HG03432 (cell line): ENCODE results near the gene GJB6.

Experiments
- ATAC-seq: cut with Tn5 transposase; IDR thresholded peaks from one replicate; pipeline ENCODE4 v1.9.1; 2021; ENCODE audit warnings: mild to moderate bottlenecking, moderate library complexity; ENCODE audit not compliant: unreplicated experiment

Gene GJB6

GRCh38 chr13:20190481-20191310, 41.4 kb downstream of the GJB6 start:
- ATAC-seq: no peak

- no peak for ATAC-seq
Observed at GRCh38 chr13:20190076-20190475, 42.0 kb downstream of the GJB6 start.

- no peak for ATAC-seq
Observed at GRCh38 chr13:20188667-20189553, 43.2 kb downstream of the GJB6 start.

GRCh38 chr13:20186771-20187170, 45.3 kb downstream of the GJB6 start:
- ATAC-seq: no peak

DNA sequence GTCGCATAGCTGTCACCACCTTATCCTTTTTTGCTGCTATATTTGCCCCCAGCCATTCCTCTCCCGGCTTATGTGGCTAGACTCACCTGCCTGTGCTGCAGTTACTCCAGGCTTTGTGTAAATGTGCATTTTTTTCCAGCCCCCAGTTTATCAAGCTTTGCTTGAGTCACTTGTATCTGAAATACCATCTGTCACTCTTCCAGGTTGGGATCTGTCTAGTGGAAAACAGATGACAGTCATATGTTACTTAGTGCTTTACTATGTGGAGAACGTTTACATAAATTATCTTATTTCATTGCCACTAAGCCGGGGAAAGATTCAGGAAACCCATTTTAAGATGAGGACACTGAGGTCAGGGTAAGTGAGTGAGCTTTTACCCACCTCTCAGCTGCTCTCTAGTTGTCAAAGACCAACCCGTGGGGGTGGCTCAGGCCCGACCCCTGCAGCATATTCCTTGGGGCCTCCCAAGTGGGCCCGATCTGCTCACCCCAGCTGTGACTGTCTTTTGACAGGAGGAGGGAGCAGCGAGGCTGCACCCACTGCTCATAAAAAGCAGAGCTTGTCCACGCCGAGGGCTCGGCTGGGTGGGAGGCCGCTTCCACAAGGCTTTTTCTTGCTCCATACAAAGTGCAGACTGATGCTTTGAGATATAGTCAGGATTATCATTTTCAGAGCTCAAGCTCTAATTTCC, 46.6 kb downstream of the GJB6 start:
- no peak for ATAC-seq

- ATAC-seq: peak; percentile 74
Observed at GRCh38 chr13:20182231-20182846, 49.8 kb downstream of the GJB6 start.

DNA sequence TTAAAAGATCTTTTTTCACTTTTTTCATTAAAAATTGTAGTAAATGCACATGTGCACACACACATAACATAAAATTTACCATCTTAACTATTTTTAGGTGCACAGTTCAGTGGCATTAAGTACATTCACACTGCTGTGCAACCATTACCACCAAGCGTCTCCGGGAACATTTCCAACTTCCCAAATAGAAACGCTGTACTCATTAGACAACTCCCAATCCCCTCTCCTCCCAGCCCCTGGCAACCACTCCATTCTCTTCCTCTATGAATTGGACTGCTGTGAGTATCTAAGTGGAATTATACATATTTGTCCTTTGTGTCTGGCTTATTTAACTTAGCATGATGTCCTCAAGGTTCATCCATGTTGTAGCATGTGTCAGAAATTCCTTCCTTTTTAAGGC, 50.9 kb downstream of the GJB6 start:
- no peak for ATAC-seq

DNA sequence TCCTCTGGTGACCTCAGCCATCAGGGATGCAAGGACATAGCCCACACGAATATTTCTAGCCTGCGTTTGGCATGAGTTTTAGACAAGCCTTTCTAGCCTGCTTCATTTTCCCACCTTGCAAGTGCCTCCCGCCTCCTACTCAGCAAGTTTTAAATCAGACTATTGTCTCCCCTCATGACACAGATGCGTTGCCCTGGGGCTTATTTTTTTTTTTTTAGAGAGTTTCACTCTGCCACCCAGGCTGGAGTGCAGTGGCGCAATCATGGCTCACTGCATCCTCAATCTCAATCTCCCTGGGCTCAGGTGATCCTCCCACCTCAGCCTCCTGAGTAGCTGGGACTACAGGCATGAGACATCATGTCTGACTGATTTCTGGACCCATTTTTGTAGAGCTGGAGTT, 54.0 kb downstream of the GJB6 start:
- ATAC-seq: no peak

GRCh38 chr13:20177049-20177831, 54.9 kb downstream of the GJB6 start:
- ATAC-seq: no peak

DNA sequence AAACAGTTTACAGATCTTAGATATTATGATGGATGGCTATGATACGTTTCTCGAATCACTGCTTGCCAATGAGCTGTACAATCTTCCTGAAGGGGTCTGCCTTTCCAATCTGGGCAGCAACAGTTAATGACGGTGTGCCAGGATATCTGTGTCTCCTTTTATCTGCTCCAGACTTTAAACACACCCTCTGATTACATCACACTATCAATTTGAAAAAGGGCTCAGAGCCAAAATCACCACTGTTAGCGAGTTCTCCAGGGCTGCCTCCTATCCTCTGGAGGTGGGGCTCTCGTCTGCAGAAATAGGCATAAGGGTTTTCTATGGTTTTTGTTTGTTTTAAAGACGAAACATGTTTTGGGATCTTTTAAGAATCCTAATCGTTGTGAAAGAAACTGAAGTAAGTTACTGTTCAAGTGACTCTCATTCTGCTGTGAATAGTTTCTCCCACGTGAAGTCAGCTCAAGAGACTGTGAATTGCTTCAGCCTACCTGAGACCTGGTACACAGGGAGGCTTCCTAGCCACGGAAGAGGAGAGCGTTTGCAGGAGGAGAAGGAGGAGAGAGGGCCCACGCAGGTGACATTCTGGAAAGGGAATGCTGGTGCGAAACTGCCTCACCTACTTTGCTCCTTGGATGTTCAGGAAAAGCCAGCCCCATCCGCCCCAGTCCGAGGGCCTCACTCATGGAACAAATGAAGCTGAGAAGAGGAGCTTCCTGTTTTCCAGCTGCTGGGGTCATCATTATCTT, 56.0 kb downstream of the GJB6 start:
- ATAC-seq: no peak

DNA sequence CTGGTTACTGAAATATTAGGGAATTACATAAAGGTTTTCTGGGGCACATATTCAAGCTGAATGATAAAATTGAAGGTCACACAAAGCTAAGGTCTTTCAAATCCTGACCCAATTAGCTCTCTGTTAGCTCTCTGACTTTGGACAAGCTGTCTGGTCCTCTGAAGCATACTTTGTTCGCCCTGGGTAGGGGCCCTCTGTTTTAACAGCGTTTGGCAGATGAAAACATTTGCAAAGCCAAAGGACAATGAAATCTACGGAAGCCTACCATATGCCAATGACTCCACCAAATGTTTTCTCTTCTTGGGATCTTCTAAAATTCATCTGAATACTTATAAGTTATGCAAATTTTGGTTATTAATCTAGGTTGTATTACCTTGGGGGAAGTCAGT, 56.7 kb downstream of the GJB6 start:
- ATAC-seq: no peak

- peak; percentile 93 for ATAC-seq
Observed at GRCh38 chr13:20174656-20175405, 57.3 kb downstream of the GJB6 start.

DNA sequence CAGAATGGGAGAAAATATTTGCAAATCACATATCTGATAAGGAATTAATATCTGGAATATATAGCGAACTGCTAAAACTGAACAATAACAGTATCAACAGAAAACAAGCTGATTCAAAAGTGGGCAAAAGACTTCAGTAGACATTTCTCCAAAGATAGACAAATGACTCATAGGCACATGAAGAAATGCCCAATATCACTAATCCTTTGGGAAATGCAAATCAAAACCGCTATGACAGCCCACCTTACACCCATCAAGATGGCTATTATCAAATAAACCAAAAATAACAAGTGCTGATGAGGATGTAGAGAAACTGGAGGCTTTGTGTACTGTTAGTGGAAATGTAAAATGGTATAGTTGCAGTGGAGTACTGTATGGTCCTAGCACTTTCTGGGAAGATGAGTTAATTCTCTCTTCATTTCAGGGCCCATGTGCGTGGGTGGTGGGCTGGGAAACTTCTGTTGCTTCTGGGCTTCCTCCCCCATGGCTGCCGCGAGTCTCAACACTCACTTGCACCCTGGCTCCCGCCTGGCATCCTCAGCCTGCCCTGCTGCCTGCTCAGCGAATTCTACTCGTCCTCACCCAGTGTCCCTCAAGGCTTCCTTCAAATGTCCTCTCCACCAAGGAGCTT, 58.9 kb downstream of the GJB6 start:
- ATAC-seq: no peak
